GM23248 (cell line): Measurements from ENCODE around the gene CEMIP. TPM values are rescaled to one million over a fixed set of nuclear protein-coding genes. Genes with fewer than 3 reads are reported as not detected.

Experiments used
- DNase-seq: peaks from one replicate; pipeline ENCODE4 v3.0.0-alpha.2; 2015
- H2AFZ ChIP-seq: fragments of 200-600 bp; sonication (generic); 2 replicates; pipeline ENCODE4 v1.6.1; 2016; ENCODE audit warnings: antibody characterized with exemption
- H3F3A ChIP-seq: fragments of 200-600 bp; sonication (generic); 2 replicates; pipeline ENCODE4 v1.6.1; 2016; ENCODE audit warnings: mild to moderate bottlenecking, antibody characterized with exemption, mixed run types; ENCODE audit not compliant: insufficient read depth
- H3K27ac ChIP-seq: fragments of 200-600 bp; sonication (generic); 2 replicates; pipeline ENCODE4 v1.5.1; 2016; ENCODE audit warnings: mild to moderate bottlenecking
- H3K27me3 ChIP-seq: fragments of 200-600 bp; sonication (generic); replicated peaks from 2 replicates; pipeline ENCODE4 v1.6.1; 2016; ENCODE audit warnings: mild to moderate bottlenecking; ENCODE audit not compliant: insufficient read depth
- H3K36me3 ChIP-seq: fragments of 200-600 bp; sonication (generic); 2 replicates; pipeline ENCODE4 v1.6.1; 2016; ENCODE audit warnings: low read depth, mild to moderate bottlenecking
- H3K4me1 ChIP-seq: fragments of 200-600 bp; sonication (generic); 2 replicates; pipeline ENCODE4 v1.6.1; 2016; ENCODE audit warnings: mild to moderate bottlenecking; ENCODE audit not compliant: insufficient read depth
- H3K4me2 ChIP-seq: fragments of 200-600 bp; sonication (generic); one replicate; pipeline ENCODE4 v1.6.1; 2016; ENCODE audit warnings: mild to moderate bottlenecking; ENCODE audit not compliant: unreplicated experiment
- H3K4me3 ChIP-seq: fragments of 200-600 bp; sonication (generic); 2 replicates; pipeline ENCODE4 v1.5.1; 2016; ENCODE audit warnings: mild to moderate bottlenecking
- H3K79me2 ChIP-seq: fragments of 200-600 bp; sonication (generic); 2 replicates; pipeline ENCODE4 v1.6.1; 2016; ENCODE audit warnings: mild to moderate bottlenecking; ENCODE audit not compliant: insufficient read depth
- H3K9ac ChIP-seq: fragments of 200-600 bp; sonication (generic); 2 replicates; pipeline ENCODE4 v1.6.1; 2016; ENCODE audit warnings: mild to moderate bottlenecking
- H3K9me2 ChIP-seq: fragments of 200-600 bp; sonication (generic); 2 replicates; pipeline ENCODE4 v1.6.1; 2016; ENCODE audit warnings: mixed run types, mild to moderate bottlenecking, moderate library complexity; ENCODE audit not compliant: insufficient read depth
- H3K9me3 ChIP-seq: fragments of 200-600 bp; sonication (generic); one replicate; pipeline ENCODE4 v1.6.1; 2017; ENCODE audit warnings: low read depth
- H4K20me1 ChIP-seq: fragments of 200-600 bp; sonication (generic); 2 replicates; pipeline ENCODE4 v1.6.0; 2016; ENCODE audit not compliant: insufficient read depth
- EZH2 ChIP-seq: fragments of 200-600 bp; sonication (generic); IDR thresholded peaks from 2 replicates; pipeline ENCODE4 v1.6.1; 2018; ENCODE audit warnings: antibody characterized with exemption, mild to moderate bottlenecking; ENCODE audit not compliant: insufficient read depth, poor library complexity, severe bottlenecking
- EZH2phosphoT487 ChIP-seq: fragments of 200-600 bp; sonication (generic); IDR thresholded peaks from 2 replicates; pipeline ENCODE4 v1.6.1; 2018; ENCODE audit warnings: antibody characterized with exemption, moderate library complexity, mild to moderate bottlenecking, low read depth; ENCODE audit not compliant: insufficient read depth
- WGBS, 2 experiments: methylation state at CpG; one replicate each; pipeline ENCODE4 v1.1.6; 2015 to 2017; ENCODE audit warnings: low lambda C conversion rate in 2 of 2, low coverage in 1 of 2; ENCODE audit errors: missing lambda C conversion rate in 2 of 2; 5-methylcytosine and 5-hydroxymethylcytosine counted together
- in situ Hi-C: fragments of 300-500 bp; cut with MboI; formaldehyde crosslinking; loops from 2 replicates; pipeline ENCODE4 v1.15.0; 2020
- polyA plus RNA-seq: library from polyadenylated mRNA; unstranded; fragments of >200 nt; fragmentation: Nextera tagmentation; extraction: Ambion mirVana; gene quantifications from 2 replicates; pipeline ENCODE4 v1.2.1, GENCODE V29; 2016
- total RNA-seq: library from RNA; depleted of rRNA; stranded (reverse); fragments of >200 nt; shearing (Covaris generic); gene quantifications from 2 replicates; pipeline ENCODE4 v1.2.3, GENCODE V29; 2014

CEMIP gene
- total and polyA plus RNA-seq, 2 experiments from 2014 or later = 134 to 213 TPM

- H3K4me1 ChIP-seq = peaks cover 16% of the 10 kb centered on the region
- peaks cover 43% of the 10 kb centered on the region for H3K36me3 ChIP-seq
Measured at GRCh38 chr15:80925597-80926059, 146.5 kb downstream of the CEMIP start.

GRCh38 chr15:80926126-80926525 is 147.0 kb downstream of the CEMIP start:
- DNase-seq = no peak
- Histone ChIP-seq H3K9ac (no peak overlapping the region), H4K20me1 (no peaks in the 10 kb centered on the region), H3F3A (peaks cover 94% of the 10 kb centered on the region), H3K36me3 (peaks cover 48% of the 10 kb centered on the region), H3K79me2 (no peaks in the 10 kb centered on the region), H3K27me3 (no peaks in the 10 kb centered on the region), H3K4me2 (no peak overlapping the region), H3K4me1 (peaks cover 16% of the 10 kb centered on the region), H3K4me3 (no peak overlapping the region), H3K9me2 (no peaks in the 10 kb centered on the region), H3K27ac (no peak overlapping the region), H3K9me3 (no peaks in the 10 kb centered on the region), H2AFZ (no peak overlapping the region)
- TF ChIP-seq EZH2phosphoT487 (no peak), EZH2 (no peak)
- WGBS, 2 experiments = 82 to 83% methylated on average over 3 of the region's 3 CpGs
- in situ Hi-C loops = no loop called here

More at GRCh38 chr15:80925597-80926059, 146.5 kb downstream of the CEMIP start:
- Histone ChIP-seq H3K79me2 (no peaks in the 10 kb centered on the region), H3K4me2 (no peak overlapping the region), H3K9me2 (no peaks in the 10 kb centered on the region), H3K27me3 (no peaks in the 10 kb centered on the region), H4K20me1 (no peaks in the 10 kb centered on the region), H3F3A (peaks cover 94% of the 10 kb centered on the region), H3K27ac (no peak overlapping the region), H3K9ac (no peak overlapping the region), H3K4me3 (no peak overlapping the region), H3K9me3 (no peaks in the 10 kb centered on the region), H2AFZ (no peak overlapping the region)
- DNase-seq = no peak
- TF ChIP-seq EZH2phosphoT487 (no peak), EZH2 (no peak)
- 91 to 93% methylated on average over 13 to 17 of the region's 17 CpGs for WGBS, 2 experiments
- in situ Hi-C loops = no loop called here

DNA sequence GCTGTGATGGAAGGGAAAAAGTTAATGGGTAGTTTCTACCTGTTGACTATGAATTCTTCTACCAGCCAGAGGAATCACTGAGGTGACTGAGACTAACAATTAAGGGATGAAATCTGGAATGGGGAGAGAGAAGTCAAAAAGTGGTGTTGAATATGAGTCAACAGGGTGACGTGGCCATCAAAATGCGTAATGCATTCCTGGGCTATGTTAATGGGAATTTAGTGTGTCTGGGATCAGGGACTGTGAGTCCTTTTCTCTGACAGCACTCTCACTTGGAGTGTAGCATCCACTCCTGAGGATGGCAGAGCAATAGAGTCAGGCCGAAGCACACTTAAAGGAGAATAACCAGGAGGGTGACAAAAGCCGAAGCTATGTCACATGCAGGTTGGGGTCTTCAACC is 150.1 kb downstream of the CEMIP start:
- no peak overlapping the region for H2AFZ ChIP-seq
- peak overlapping the region; percentile 37; the same call in 1 of the 2 replicates for H3K9ac ChIP-seq
- no peak for TF ChIP-seq EZH2
- TF ChIP-seq EZH2phosphoT487 = no peak
- peaks cover 41% of the 10 kb centered on the region for H3K36me3 ChIP-seq
- H3K4me3 ChIP-seq = no peak overlapping the region
- no peaks in the 10 kb centered on the region for H4K20me1 ChIP-seq
- peak overlapping the region; percentile 22 for H3K4me2 ChIP-seq
- no peaks in the 10 kb centered on the region for H3K9me3 ChIP-seq
- no peaks in the 10 kb centered on the region for H3K9me2 ChIP-seq
- in situ Hi-C loops = no loop called here
- peak; percentile 92 for DNase-seq
- peaks cover 84% of the 10 kb centered on the region for H3F3A ChIP-seq
- H3K27ac ChIP-seq = peak overlapping the region; percentile 64
- H3K79me2 ChIP-seq = no peaks in the 10 kb centered on the region
- no peaks in the 10 kb centered on the region for H3K27me3 ChIP-seq
- H3K4me1 ChIP-seq = peaks cover 19% of the 10 kb centered on the region
- WGBS, 2 experiments = 26 to 38% methylated on average over 4 of the region's 4 CpGs

GRCh38 chr15:80929689-80930088 is 150.5 kb downstream of the CEMIP start:
- Histone ChIP-seq H3K9ac (peak overlapping the region; percentile 37; the same call in 1 of the 2 replicates), H3K4me2 (peak overlapping the region; percentile 22)

More at GRCh38 chr15:80929689-80930088, 150.5 kb downstream of the CEMIP start:
- Histone ChIP-seq H3K9me2 (no peaks in the 10 kb centered on the region), H2AFZ (no peak overlapping the region), H3F3A (peaks cover 84% of the 10 kb centered on the region), H3K4me1 (peaks cover 24% of the 10 kb centered on the region), H3K36me3 (peaks cover 38% of the 10 kb centered on the region), H3K9me3 (no peaks in the 10 kb centered on the region), H3K4me3 (no peak overlapping the region), H3K27me3 (no peaks in the 10 kb centered on the region), H3K79me2 (no peaks in the 10 kb centered on the region), H4K20me1 (no peaks in the 10 kb centered on the region), H3K27ac (peak overlapping the region; percentile 64)
- 70 to 73% methylated on average over 4 of the region's 4 CpGs for WGBS, 2 experiments
- no peak for TF ChIP-seq EZH2
- TF ChIP-seq EZH2phosphoT487 = no peak
- in situ Hi-C loops = no loop called here
- peak; percentile 49 for DNase-seq
